Liver (tissue), 3 donors: ENCODE results near the gene CSN3.

Experiments
- CTCF ChIP-seq: fragments of 150-350 bp; IDR thresholded peaks from 2 replicates; pipeline ENCODE4 v1.5.1; 2017; ENCODE audit warnings: improper control_type of control experiment, low read depth, low read length; ENCODE audit not compliant: missing input control
- EGR1 ChIP-seq, 2 donors: IDR thresholded peaks; 2 replicates each; pipeline ENCODE4 v1.6.1; 2016 to 2018; ENCODE audit warnings: antibody characterized with exemption in 2 of 2, low read depth in 2 of 2
- HNF4A ChIP-seq, 2 donors: conservative IDR thresholded peaks; 2 replicates each; pipeline ENCODE4 v1.6.1; 2016; ENCODE audit warnings: antibody characterized with exemption in 2 of 2, mild to moderate bottlenecking in 2 of 2
- JUND ChIP-seq, 2 donors: IDR thresholded peaks; 2 replicates each; pipeline ENCODE4 v1.6.1; 2016; ENCODE audit warnings: antibody characterized with exemption in 2 of 2
- MAX ChIP-seq: IDR thresholded peaks from 2 replicates; pipeline ENCODE4 v1.6.1; 2016; ENCODE audit warnings: antibody characterized with exemption
- RAD21 ChIP-seq, 2 donors: IDR thresholded peaks; 2 replicates each; pipeline ENCODE4 v1.6.1; 2016; ENCODE audit warnings: antibody characterized with exemption in 2 of 2, mild to moderate bottlenecking in 2 of 2
- REST ChIP-seq: IDR thresholded peaks from 2 replicates; pipeline ENCODE4 v1.6.1; 2016; ENCODE audit warnings: antibody characterized with exemption, mild to moderate bottlenecking
- YY1 ChIP-seq: IDR thresholded peaks from 2 replicates; pipeline ENCODE4 v1.6.1; 2016; ENCODE audit warnings: antibody characterized with exemption, mild to moderate bottlenecking
- ZBTB33 ChIP-seq: IDR thresholded peaks from 2 replicates; pipeline ENCODE4 v1.6.1; 2016; ENCODE audit warnings: antibody characterized with exemption
- donor health status: healthy.
- donor health status: healthy.

GRCh38 chr4:70196857-70197256 lies 45.5 kb upstream of the CSN3 start:
- TF ChIP-seq CTCF (no peak), EGR1 (IDR thresholded peaks at IDR 0.05; ENCODE audit: low read depth in 2 of 2) (no peak), MAX (no peak), RAD21 (IDR thresholded peaks at IDR 0.05) (no peak), JUND (IDR thresholded peaks at IDR 0.05) (no peak), REST (no peak), ZBTB33 (no peak), YY1 (no peak), HNF4A (conservative IDR thresholded peaks at IDR 0.05) (no peak)
